Heart right ventricle (tissue), 16 donors: Measurements from ENCODE around the gene NAALAD2. TPM values are rescaled to one million over a fixed set of nuclear protein-coding genes. Genes with fewer than 3 reads are reported as not detected.
A peak's percentile ranks its signal among the peaks of the same experiment; 100 is the strongest.
"Not testable (repeated sequence)": the region's sequence is repeated elsewhere in the genome, so short reads cannot be mapped to it uniquely, and the experiment has no call there.

Experiments used
- ATAC-seq, 8 donors: fragments of 200-7000 bp; cut with Tn5 transposase; one replicate each; pipeline ENCODE4 v1.9.1; 2020; ENCODE audit warnings: mild to moderate bottlenecking in 8 of 8, moderate library complexity in 8 of 8, moderate number of reproducible peaks in 1 of 8
- DNase-seq, 2 donors: peaks; one replicate each; pipeline ENCODE4 v3.0.0-alpha.2; 2020
- H3K27ac ChIP-seq, 10 donors: fragments of 200-600 bp; sonication (generic) in 2 of 10; one replicate each; pipeline versions ENCODE4 v1.5.0 to v1.8.0; 2020 to 2022; ENCODE audit warnings: mild to moderate bottlenecking in 3 of 10
- H3K27me3 ChIP-seq, 7 donors: fragments of 200-600 bp; one replicate each; pipeline ENCODE4 v1.8.0; 2021 to 2022; ENCODE audit warnings: mild to moderate bottlenecking in 2 of 7
- H3K36me3 ChIP-seq, 9 donors: fragments of 200-600 bp; sonication (generic) in 1 of 9; one replicate each; pipeline versions ENCODE4 v1.5.0 to v1.8.0; 2020 to 2022; ENCODE audit warnings: mild to moderate bottlenecking in 2 of 9
- H3K4me1 ChIP-seq, 9 donors: fragments of 200-600 bp; sonication (generic) in 1 of 9; one replicate each; pipeline versions ENCODE4 v1.5.0 to v1.8.0; 2020 to 2022; ENCODE audit warnings: mild to moderate bottlenecking in 4 of 9
- H3K4me3 ChIP-seq, 10 donors: fragments of 200-600 bp; sonication (generic) in 2 of 10; one replicate each; pipeline versions ENCODE4 v1.5.0 to v1.8.0; 2020 to 2022; ENCODE audit warnings: mild to moderate bottlenecking in 7 of 10, moderate library complexity in 2 of 10
- H3K9me3 ChIP-seq, 11 donors: fragments of 200-600 bp in 10 of 11; sonication (generic) in 2 of 11; one replicate each; pipeline versions ENCODE4 v1.5.0 to v1.8.0; 2013 to 2022; ENCODE audit warnings: mild to moderate bottlenecking in 2 of 11, control low read depth in 1 of 11, moderate library complexity in 1 of 11
- WGBS, 2 donors: extraction: QIAGEN DNeasy Blood & Tissue Kit; methylation state at CpG; one replicate each; pipeline ENCODE4 v1.1.7; 2013; ENCODE audit warnings: inconsistent platforms in 1 of 2; 5-methylcytosine and 5-hydroxymethylcytosine counted together
- intact Hi-C, 10 donors: fragments of 100-400 bp; cut with DNase I; formaldehyde crosslinking; loops; one replicate each; pipeline versions ENCODE4 v1.11.1 to v1.14.2; 2022
- polyA plus RNA-seq, 2 donors: library from polyadenylated mRNA; stranded (reverse); fragments of 200-250 nt; gene quantifications; one replicate each; pipeline ENCODE4 v1.2.3, GENCODE V29; 2013
- total RNA-seq, 10 donors: library from RNA; stranded (reverse); fragmentation: NEBNext Ultra II Directional in 3 of 10; extraction: Animal tissue kit (Norgen Biotek cat#: 25700) in 3 of 10; gene quantifications; one replicate each; pipeline versions ENCODE4 v1.2.1 to v1.2.4, GENCODE V29; 2021 to 2023
- TF ChIP-seq, protein P1 (sequence below), 9 donors: fragments of 200-600 bp; sonication (generic) in 2 of 9; IDR thresholded peaks; one replicate each; pipeline versions ENCODE4 v1.5.0 to v1.8.0; 2021 to 2022; ENCODE audit warnings: antibody characterized with exemption in 9 of 9, mild to moderate bottlenecking in 5 of 9, moderate library complexity in 1 of 9
- donor health status: Arrhythmogenic right ventricular cardiomyopathy.
- donor health status: ischemic (EF 13 %, LVEDD 7.1; RV severe dilation, severe dysfunction).
- donor health status: healthy with polysubstance abuse.
- donor health status: DM: no; HTN: yes; CAD: no.
- donor health status: DM: no; HTN: no; CAD: no.
- donor health status: ischemic (EF 25% LVEDD 6.9; RV normal size, moderate dysfunction).
- donor health status: ischemic (EF 25% LVEDD 5.7; RV mildly dilated, moderate dysfunction).
- donor health status: healthy.
- donor health status: DM: yes; HTN: yes; CAD: no.
- donor health status: Ischemic cardiomyopathy.
- donor health status: ischemic (EF 35%, LVEDD 5.7; RV mildly dilated, moderate dysfunction).
- donor health status: nonischemic (EF 11% LVEDD 7.7; RV severe dilation, severe dysfunction).
- donor health status: DM: yes; HTN: yes; CAD: no.
- donor health status: PGD.
- donor health status: ischemic (EF 29% LVEDD 5.4; RV normal size, mild dysfunction).
- donor health status: nonischemic (EF 23%, LVEDD 6.1; RV moderate dilation, normal function).

The NAALAD2 gene
- total and polyA plus RNA-seq, 12 donors: 0.21 to 2.7 (median 0.51) TPM

DNA sequence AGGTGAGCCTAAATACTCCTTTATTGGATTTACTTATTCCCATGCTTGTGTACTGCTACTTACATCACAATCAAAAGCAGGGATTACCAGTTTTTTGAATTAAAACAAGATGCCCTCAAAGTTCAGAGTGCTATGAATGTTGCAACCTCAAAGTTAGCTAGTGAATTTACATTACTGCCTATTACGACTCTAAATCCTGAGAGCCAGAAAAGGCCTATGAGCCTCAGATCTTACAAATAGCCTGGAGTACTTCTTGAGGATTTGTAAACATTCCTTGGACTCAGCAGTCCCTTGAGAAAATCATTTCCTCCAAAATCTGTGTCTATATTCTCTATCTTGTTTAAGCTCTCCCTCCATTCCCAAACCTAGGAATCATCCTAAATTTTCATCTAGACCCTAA lies 62.9 kb downstream of the NAALAD2 start:
- TF ChIP-seq, protein P1, sequence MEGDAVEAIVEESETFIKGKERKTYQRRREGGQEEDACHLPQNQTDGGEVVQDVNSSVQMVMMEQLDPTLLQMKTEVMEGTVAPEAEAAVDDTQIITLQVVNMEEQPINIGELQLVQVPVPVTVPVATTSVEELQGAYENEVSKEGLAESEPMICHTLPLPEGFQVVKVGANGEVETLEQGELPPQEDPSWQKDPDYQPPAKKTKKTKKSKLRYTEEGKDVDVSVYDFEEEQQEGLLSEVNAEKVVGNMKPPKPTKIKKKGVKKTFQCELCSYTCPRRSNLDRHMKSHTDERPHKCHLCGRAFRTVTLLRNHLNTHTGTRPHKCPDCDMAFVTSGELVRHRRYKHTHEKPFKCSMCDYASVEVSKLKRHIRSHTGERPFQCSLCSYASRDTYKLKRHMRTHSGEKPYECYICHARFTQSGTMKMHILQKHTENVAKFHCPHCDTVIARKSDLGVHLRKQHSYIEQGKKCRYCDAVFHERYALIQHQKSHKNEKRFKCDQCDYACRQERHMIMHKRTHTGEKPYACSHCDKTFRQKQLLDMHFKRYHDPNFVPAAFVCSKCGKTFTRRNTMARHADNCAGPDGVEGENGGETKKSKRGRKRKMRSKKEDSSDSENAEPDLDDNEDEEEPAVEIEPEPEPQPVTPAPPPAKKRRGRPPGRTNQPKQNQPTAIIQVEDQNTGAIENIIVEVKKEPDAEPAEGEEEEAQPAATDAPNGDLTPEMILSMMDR (IDR thresholded peaks at IDR 0.05): no peak
- no peak overlapping the region for H3K27ac ChIP-seq
- ATAC-seq (no peak), DNase-seq (no peak)
- H3K36me3 ChIP-seq: peaks cover 0 to 70% (median 16%) of the 10 kb centered on the region in 9 donors
- no peaks in the 10 kb centered on the region for H3K9me3 ChIP-seq
- H3K27me3 ChIP-seq: no peaks in the 10 kb centered on the region
- 89 to 91% methylated on average over 1 of the region's 1 CpG for WGBS, 2 donors
- H3K4me1 ChIP-seq: no peaks in the 10 kb centered on the region
- intact Hi-C loops: no loop called here
- H3K4me3 ChIP-seq: no peak overlapping the region

DNA sequence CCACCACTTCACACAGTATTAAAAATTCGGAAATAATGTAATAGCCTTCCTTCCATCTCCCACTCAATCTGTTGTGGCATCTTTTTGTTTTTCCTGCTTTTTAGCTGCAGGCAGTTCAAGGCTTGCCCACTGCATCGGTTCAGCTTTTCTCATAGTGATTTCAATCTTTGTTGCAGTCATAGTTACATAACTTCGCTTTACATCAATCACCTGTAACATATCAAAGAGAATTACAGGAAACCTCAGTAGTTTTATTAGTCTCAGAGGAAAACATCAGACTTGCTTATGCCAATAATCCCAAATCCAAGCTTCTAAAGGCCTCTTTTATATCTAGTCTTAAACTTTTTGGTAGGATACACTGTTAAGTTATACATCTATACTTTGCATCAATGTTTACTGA lies 67.9 kb downstream of the NAALAD2 start:
- Histone ChIP-seq H3K4me3 (no peak overlapping the region), H3K36me3 (peaks cover 0 to 98% (median 35%) of the 10 kb centered on the region in 9 donors), H3K4me1 (peaks cover 0 to 14% (median 0%) of the 10 kb centered on the region in 9 donors), H3K27ac (no peak overlapping the region), H3K9me3 (no peaks in the 10 kb centered on the region), H3K27me3 (no peaks in the 10 kb centered on the region)
- no peak for DNase-seq
- WGBS, 2 donors: 69 to 80% methylated on average over 3 of the region's 3 CpGs
- TF ChIP-seq, protein P1 (IDR thresholded peaks at IDR 0.05): no peak
- no peak for ATAC-seq
- intact Hi-C loops: loop anchor here in 1 of 10 donors (10.0 kb wide), 1 partner anchor 252 kb away; no protein-coding TSS in a partner anchor

DNA sequence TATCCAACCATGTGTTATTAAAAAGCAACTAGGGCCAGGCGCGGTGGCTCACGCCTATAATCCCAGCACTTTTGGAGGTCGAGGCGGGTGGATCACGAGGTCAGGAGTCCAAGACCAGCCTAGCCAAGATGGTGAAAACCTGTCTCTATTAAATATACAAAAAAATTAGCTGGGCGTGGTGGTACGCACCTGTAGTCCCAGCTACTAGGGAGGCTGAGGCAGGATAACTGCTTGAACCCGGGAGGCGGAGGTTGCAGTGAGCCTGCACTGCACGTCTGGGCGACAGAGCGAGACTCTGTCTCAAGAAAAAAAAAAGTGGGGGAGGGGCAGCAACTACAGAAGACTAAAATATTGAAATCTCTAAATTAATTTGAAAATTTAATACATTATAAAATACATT lies 69.9 kb downstream of the NAALAD2 start:
- peaks cover 0 to 99% (median 35%) of the 10 kb centered on the region in 9 donors for H3K36me3 ChIP-seq

DNA sequence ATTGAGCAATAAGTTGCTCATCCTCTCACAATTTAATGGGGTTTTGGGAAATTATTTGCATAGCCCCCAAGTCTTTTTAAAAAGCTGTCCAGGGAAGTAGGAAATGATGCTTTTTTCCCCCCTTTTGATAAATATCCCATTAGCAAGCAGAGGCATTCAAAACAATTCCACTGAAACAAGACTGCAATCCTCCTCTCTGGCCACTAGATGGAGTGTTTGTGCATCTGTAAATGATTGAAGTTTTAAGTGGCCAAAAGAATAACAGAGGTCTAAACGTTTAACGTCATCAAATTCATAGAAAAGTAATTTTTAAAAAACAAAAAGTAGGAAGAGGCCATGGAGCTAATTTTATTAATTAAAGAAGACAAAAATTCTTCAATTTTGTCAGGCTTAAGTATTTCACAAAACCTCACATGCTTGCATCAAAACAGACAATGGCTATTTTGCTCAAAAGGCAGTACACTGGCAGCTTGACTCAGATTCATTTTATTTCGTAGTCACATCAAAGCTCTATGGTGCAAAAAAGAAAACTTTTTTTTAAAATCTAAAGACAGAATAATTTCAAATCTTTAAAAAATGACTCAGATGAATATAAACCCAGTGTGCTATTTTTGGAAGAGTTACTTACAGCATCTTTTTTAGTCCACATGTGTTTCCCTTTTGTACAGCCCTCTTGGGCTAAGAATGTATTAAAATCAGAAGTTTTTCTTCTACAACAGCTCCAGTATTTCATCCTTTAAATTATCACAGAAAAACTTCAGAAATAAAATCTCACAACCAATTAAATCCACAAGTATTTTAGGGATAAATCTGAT lies 70.6 kb downstream of the NAALAD2 start:
- Histone ChIP-seq H3K27me3 (no peaks in the 10 kb centered on the region), H3K27ac (no peak overlapping the region), H3K36me3 (peaks cover 0 to 100% (median 37%) of the 10 kb centered on the region in 9 donors), H3K4me3 (no peak overlapping the region), H3K4me1 (peaks cover 0 to 14% (median 0%) of the 10 kb centered on the region in 9 donors), H3K9me3 (no peaks in the 10 kb centered on the region)
- TF ChIP-seq, protein P1 (IDR thresholded peaks at IDR 0.05): peak; percentile 76 to 93 (median 87)
- DNase-seq (no peak), ATAC-seq (no peak)
- 15 to 21% methylated on average over 3 of the region's 3 CpGs for WGBS, 2 donors
- intact Hi-C loops: loop anchor here in 2 of 10 donors (2.0 to 10.0 kb wide), 2 partner anchors 18 to 250 kb away; partner anchors contain the start of gene CHORDC1 (in 1 of the 2)

More for the DNA sequence above, 69.9 kb downstream of the NAALAD2 start:
- Histone ChIP-seq H3K27me3 (no peaks in the 10 kb centered on the region), H3K4me3 (no peak overlapping the region), H3K27ac (no peak overlapping the region), H3K9me3 (no peaks in the 10 kb centered on the region), H3K4me1 (peaks cover 0 to 14% (median 0%) of the 10 kb centered on the region in 9 donors)
- DNase-seq (no peak), ATAC-seq (no peak)
- 93% methylated on average over 13 of the region's 13 CpGs for WGBS, 2 donors
- intact Hi-C loops: loop anchor here in 2 of 10 donors (2.0 to 10.0 kb wide), 2 partner anchors 18 to 250 kb away; partner anchors contain the start of gene CHORDC1 (in 1 of the 2)
- TF ChIP-seq, protein P1 (IDR thresholded peaks at IDR 0.05): no peak

DNA sequence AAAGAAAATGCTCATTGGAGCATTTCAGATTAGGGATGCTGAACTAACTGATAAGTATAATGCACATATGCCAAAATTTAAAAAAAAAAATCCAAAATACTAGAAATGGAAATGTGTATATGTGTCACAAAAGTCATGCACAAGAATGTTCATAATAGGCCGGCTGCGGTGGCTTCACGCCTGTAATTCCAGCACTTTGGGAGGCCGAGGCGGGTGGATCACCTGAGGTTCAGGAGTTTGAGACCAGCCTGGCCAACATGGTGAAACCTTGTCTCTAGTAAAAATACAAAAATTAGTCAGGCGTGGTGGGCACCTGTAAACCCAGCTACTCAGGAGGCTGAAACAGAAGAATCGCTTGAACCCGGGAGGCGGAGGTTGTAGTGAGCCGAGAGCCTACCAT lies 73.5 kb downstream of the NAALAD2 start:
- ATAC-seq, H3K9me3 ChIP-seq, H3K27ac ChIP-seq, H3K27me3 ChIP-seq, H3K4me3 ChIP-seq, DNase-seq: not testable (repeated sequence)
- peaks cover 0 to 14% (median 0%) of the 10 kb centered on the region in 9 donors for H3K4me1 ChIP-seq
- WGBS, 2 donors: 92 to 95% methylated on average over 10 of the region's 10 CpGs
- intact Hi-C loops: loop anchor here in 1 of 10 donors (10.0 kb wide), 1 partner anchor 247 kb away; no protein-coding TSS in a partner anchor
- H3K36me3 ChIP-seq: peaks cover 0 to 100% (median 23%) of the 10 kb centered on the region in 9 donors
